Right atrium auricular region (tissue), 2 donors: ENCODE data around the gene MT4. TPM values are rescaled to one million over a fixed set of nuclear protein-coding genes. Genes with fewer than 3 reads are reported as not detected.
A peak's percentile ranks its signal among the peaks of the same experiment; 100 is the strongest.

Experiments
- DNase-seq: peaks from one replicate; pipeline ENCODE4 v3.0.0-alpha.2; 2019; ENCODE audit warnings: low spot score
- H3K27ac ChIP-seq, 2 donors: fragments of 200-600 bp; sonication (generic); 1 replicate in 1 of 2; 2 replicates in 1 of 2; pipeline ENCODE4 v1.5.1; 2016 to 2019
- H3K27me3 ChIP-seq, 2 donors: fragments of 200-600 bp; sonication (generic); one replicate each; pipeline versions ENCODE4 v1.5.1 to v1.6.0; 2017 to 2019
- H3K36me3 ChIP-seq: fragments of 200-600 bp; sonication (generic); one replicate; pipeline ENCODE4 v1.5.1; 2016
- H3K4me1 ChIP-seq, 2 donors: fragments of 200-600 bp; sonication (generic); one replicate each; pipeline versions ENCODE4 v1.5.1 to v1.6.0; 2017 to 2019
- H3K4me3 ChIP-seq, 2 donors: fragments of 200-600 bp; sonication (generic); 1 replicate in 1 of 2; 2 replicates in 1 of 2; pipeline ENCODE4 v1.5.1; 2017 to 2019; ENCODE audit warnings: mild to moderate bottlenecking in 1 of 2, moderate library complexity in 1 of 2
- H3K9me3 ChIP-seq, 2 donors: fragments of 200-600 bp; sonication (generic); one replicate each; pipeline ENCODE4 v1.5.1; 2019
- total RNA-seq, 2 donors: library from RNA; depleted of rRNA; stranded (reverse); fragments of >200 nt; gene quantifications; one replicate each; pipeline ENCODE4 v1.1.0, GENCODE V29; 2016
- TF ChIP-seq, protein P1 (sequence below), 2 donors: fragments of 200-600 bp; sonication (generic); IDR thresholded peaks; one replicate each; pipeline ENCODE4 v1.5.1; 2019; ENCODE audit warnings: antibody characterized with exemption in 2 of 2

MT4 gene
- total RNA-seq, 2 donors from 2014 or later = not detected

- H3K27ac ChIP-seq = peak overlapping the region; percentile 89 to 92
- peak overlapping the region; percentile 74 to 94 for H3K4me3 ChIP-seq
- no peaks in the 10 kb centered on the region for H3K27me3 ChIP-seq
- H3K36me3 ChIP-seq = no peaks in the 10 kb centered on the region
- DNase-seq = no peak
- no peaks in the 10 kb centered on the region for H3K9me3 ChIP-seq
- peaks cover 0 to 29% of the 10 kb centered on the region in 2 donors for H3K4me1 ChIP-seq
- TF ChIP-seq, protein P1, sequence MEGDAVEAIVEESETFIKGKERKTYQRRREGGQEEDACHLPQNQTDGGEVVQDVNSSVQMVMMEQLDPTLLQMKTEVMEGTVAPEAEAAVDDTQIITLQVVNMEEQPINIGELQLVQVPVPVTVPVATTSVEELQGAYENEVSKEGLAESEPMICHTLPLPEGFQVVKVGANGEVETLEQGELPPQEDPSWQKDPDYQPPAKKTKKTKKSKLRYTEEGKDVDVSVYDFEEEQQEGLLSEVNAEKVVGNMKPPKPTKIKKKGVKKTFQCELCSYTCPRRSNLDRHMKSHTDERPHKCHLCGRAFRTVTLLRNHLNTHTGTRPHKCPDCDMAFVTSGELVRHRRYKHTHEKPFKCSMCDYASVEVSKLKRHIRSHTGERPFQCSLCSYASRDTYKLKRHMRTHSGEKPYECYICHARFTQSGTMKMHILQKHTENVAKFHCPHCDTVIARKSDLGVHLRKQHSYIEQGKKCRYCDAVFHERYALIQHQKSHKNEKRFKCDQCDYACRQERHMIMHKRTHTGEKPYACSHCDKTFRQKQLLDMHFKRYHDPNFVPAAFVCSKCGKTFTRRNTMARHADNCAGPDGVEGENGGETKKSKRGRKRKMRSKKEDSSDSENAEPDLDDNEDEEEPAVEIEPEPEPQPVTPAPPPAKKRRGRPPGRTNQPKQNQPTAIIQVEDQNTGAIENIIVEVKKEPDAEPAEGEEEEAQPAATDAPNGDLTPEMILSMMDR (IDR thresholded peaks at IDR 0.05) = no peak
Observed at GRCh38 chr16:56520251-56520577, 44.7 kb upstream of the MT4 start.

- H3K27ac ChIP-seq = no peak overlapping the region
- no peak overlapping the region for H3K4me3 ChIP-seq
- no peak for DNase-seq
- no peaks in the 10 kb centered on the region for H3K36me3 ChIP-seq
- H3K9me3 ChIP-seq = no peaks in the 10 kb centered on the region
- TF ChIP-seq, protein P1 (IDR thresholded peaks at IDR 0.05) = no peak
- H3K4me1 ChIP-seq = peaks cover 0 to 4% of the 10 kb centered on the region in 2 donors
- no peaks in the 10 kb centered on the region for H3K27me3 ChIP-seq
Observed at GRCh38 chr16:56525236-56525635, 39.6 kb upstream of the MT4 start.

- no peak overlapping the region for H3K27ac ChIP-seq
- no peak for DNase-seq
- TF ChIP-seq, protein P1 (IDR thresholded peaks at IDR 0.05) = no peak
- no peak overlapping the region for H3K4me3 ChIP-seq
- no peaks in the 10 kb centered on the region for H3K9me3 ChIP-seq
- no peaks in the 10 kb centered on the region for H3K4me1 ChIP-seq
- no peaks in the 10 kb centered on the region for H3K36me3 ChIP-seq
- no peaks in the 10 kb centered on the region for H3K27me3 ChIP-seq
Observed at GRCh38 chr16:56530872-56531271, 34.0 kb upstream of the MT4 start.

DNA sequence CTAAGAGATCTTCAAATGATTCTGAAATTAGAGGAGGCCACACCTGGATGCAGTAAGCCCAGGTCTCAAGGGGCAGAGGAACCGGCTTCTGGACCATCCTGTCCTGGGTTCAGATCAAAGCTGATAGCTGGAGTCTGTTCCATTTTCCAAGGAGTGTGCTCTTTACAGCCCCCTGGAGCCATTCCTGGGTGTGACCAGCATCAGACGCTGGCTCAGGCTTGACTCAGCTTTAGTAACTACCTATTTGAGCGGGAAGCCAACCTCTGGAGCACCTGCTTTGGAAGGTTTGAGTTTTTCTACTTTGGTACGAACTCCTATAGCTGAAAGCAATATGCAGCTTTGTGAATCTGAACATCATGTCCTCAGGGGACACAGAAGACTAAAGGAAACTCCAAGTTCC lies 32.2 kb upstream of the MT4 start:
- no peaks in the 10 kb centered on the region for H3K36me3 ChIP-seq
- TF ChIP-seq, protein P1 (IDR thresholded peaks at IDR 0.05) = no peak
- no peaks in the 10 kb centered on the region for H3K9me3 ChIP-seq
- no peak overlapping the region for H3K27ac ChIP-seq
- H3K4me3 ChIP-seq = no peak overlapping the region
- H3K4me1 ChIP-seq = no peaks in the 10 kb centered on the region
- no peaks in the 10 kb centered on the region for H3K27me3 ChIP-seq
- DNase-seq = no peak

GRCh38 chr16:56534847-56535383 lies 30.0 kb upstream of the MT4 start:
- Histone ChIP-seq H3K27me3 (no peaks in the 10 kb centered on the region), H3K4me1 (no peaks in the 10 kb centered on the region), H3K27ac (no peak overlapping the region), H3K4me3 (no peak overlapping the region), H3K36me3 (no peaks in the 10 kb centered on the region), H3K9me3 (no peaks in the 10 kb centered on the region)
- TF ChIP-seq, protein P1 (IDR thresholded peaks at IDR 0.05) = no peak
- no peak for DNase-seq

DNA sequence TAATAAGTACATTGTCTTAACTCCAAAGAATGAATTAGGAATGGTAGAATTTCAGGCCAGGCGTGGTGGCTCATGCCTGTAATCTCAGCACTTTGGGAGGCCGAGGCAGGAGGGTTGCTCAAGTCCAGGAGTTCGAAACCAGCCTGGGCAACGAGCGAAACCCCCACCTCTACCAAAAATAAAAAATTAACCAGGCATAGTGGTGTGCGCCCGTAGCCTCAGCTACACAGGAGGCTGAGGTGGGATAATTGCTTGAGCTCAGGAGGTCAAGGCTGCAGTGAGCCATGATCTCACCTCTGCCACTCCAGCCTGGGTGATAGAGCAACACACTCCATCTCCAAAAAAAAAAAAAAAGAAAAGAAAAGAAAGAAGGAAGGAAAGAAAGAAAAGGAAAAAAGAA lies 26.5 kb upstream of the MT4 start:
- no peaks in the 10 kb centered on the region for H3K9me3 ChIP-seq
- no peak overlapping the region for H3K27ac ChIP-seq
- DNase-seq = no peak
- H3K36me3 ChIP-seq = no peaks in the 10 kb centered on the region
- no peaks in the 10 kb centered on the region for H3K27me3 ChIP-seq
- TF ChIP-seq, protein P1 (IDR thresholded peaks at IDR 0.05) = no peak
- H3K4me3 ChIP-seq = no peak overlapping the region
- H3K4me1 ChIP-seq = no peaks in the 10 kb centered on the region
